VCaP (cell line): ENCODE measurements around the gene IGFBP4.

Source experiments
- H3K27ac ChIP-seq: fragments of 450-650 bp; 2 replicates; pipeline ENCODE4 v1.5.1; 2017
- CTCF ChIP-seq: fragments of 450-650 bp; conservative IDR thresholded peaks from 2 replicates; pipeline ENCODE4 v1.5.1; 2017; ENCODE audit warnings: mild to moderate bottlenecking, moderate library complexity

IGFBP4 gene

GRCh38 chr17:40458851-40459482, 15.7 kb downstream of the IGFBP4 start:
- no peak overlapping the region for H3K27ac ChIP-seq

GRCh38 chr17:40459636-40460603, 16.7 kb downstream of the IGFBP4 start:
- no peak for TF ChIP-seq CTCF
- no peak overlapping the region for H3K27ac ChIP-seq

More at GRCh38 chr17:40458851-40459482, 15.7 kb downstream of the IGFBP4 start:
- TF ChIP-seq CTCF = no peak

- H3K27ac ChIP-seq = no peak overlapping the region
- TF ChIP-seq CTCF = no peak
These were observed 17.3 kb downstream of the IGFBP4 start for GRCh38 chr17:40460604-40460967.

GRCh38 chr17:40460968-40461731, 17.9 kb downstream of the IGFBP4 start:
- no peak overlapping the region for H3K27ac ChIP-seq
- TF ChIP-seq CTCF = no peak

- TF ChIP-seq CTCF = no peak
- no peak overlapping the region for H3K27ac ChIP-seq
These were observed 18.6 kb downstream of the IGFBP4 start for GRCh38 chr17:40461732-40462342.

- H3K27ac ChIP-seq = no peak overlapping the region
- no peak for TF ChIP-seq CTCF
These were observed 19.3 kb downstream of the IGFBP4 start for GRCh38 chr17:40462343-40463121.
